Pancreas (tissue), 10 donors: ENCODE measurements around the gene ZBTB24. TPM values are rescaled to one million over a fixed set of nuclear protein-coding genes. Genes with fewer than 3 reads are reported as not detected.
A peak's percentile ranks its signal among the peaks of the same experiment; 100 is the strongest.

ENCODE experiments used
- ATAC-seq, 4 donors: fragments of 200-7000 bp; cut with Tn5 transposase; one replicate each; pipeline versions ENCODE4 v1.8.0 to v1.9.1; 2020; ENCODE audit warnings: mild to moderate bottlenecking in 4 of 4, moderate library complexity in 4 of 4
- DNase-seq, 6 donors: peaks; one replicate each; pipeline ENCODE4 v3.0.0-alpha.2; 2020
- FAIRE-seq: peaks from 2 replicates; lab custom pipeline; 2012; peaks lifted over from hg19 to GRCh38; lab: Jason Lieb, UNC
- H3K27ac ChIP-seq, 4 donors: fragments of 200-600 bp; sonication (generic); 1 replicate in 3 of 4; 2 replicates in 1 of 4; pipeline versions ENCODE4 v1.5.0 to v1.8.0; 2020
- H3K27me3 ChIP-seq, 4 donors: fragments of 200-600 bp; one replicate each; pipeline ENCODE4 v1.8.0; 2021
- H3K36me3 ChIP-seq, 3 donors: fragments of 200-600 bp; sonication (generic) in 1 of 3; one replicate each; pipeline versions ENCODE4 v1.5.0 to v1.8.0; 2020 to 2021
- H3K4me1 ChIP-seq, 3 donors: fragments of 200-600 bp; one replicate each; pipeline ENCODE4 v1.8.0; 2021
- H3K4me3 ChIP-seq, 4 donors: fragments of 200-600 bp; sonication (generic) in 2 of 4; one replicate each; pipeline versions ENCODE4 v1.5.0 to v1.8.0; 2020 to 2021
- H3K9me3 ChIP-seq, 4 donors: fragments of 200-600 bp; one replicate each; pipeline ENCODE4 v1.8.0; 2021
- WGBS, 2 donors: extraction: QIAGEN DNeasy Blood & Tissue Kit; methylation state at CpG; one replicate each; pipeline ENCODE4 v1.1.7; 2013; 5-methylcytosine and 5-hydroxymethylcytosine counted together
- intact Hi-C, 3 donors: fragments of 100-400 bp; cut with DNase I; formaldehyde crosslinking; loops; one replicate each; pipeline versions ENCODE4 v1.11.1 to v1.14.2; 2022
- polyA plus RNA-seq, 2 donors: library from polyadenylated mRNA; stranded (reverse); fragments of 200-250 nt; gene quantifications; one replicate each; pipeline ENCODE4 v1.2.3, GENCODE V29; 2013
- total RNA-seq, 6 donors: library from RNA; stranded (reverse); fragmentation: NEBNext Ultra II Directional in 4 of 6; extraction: Animal tissue kit (Norgen Biotek cat#: 25700) in 4 of 6; gene quantifications; one replicate each; pipeline versions ENCODE4 v1.2.1 to v1.2.4, GENCODE V29; 2021 to 2023
- TF ChIP-seq, protein P1 (sequence below), 4 donors: fragments of 200-600 bp; sonication (generic) in 3 of 4; IDR thresholded peaks; one replicate each; pipeline versions ENCODE4 v1.5.0 to v1.8.0; 2021; ENCODE audit warnings: antibody characterized with exemption in 4 of 4
- donor health status: healthy with polysubstance abuse.
- donor health status: DM: no; HTN: no; CAD: no; lungs with moderate emphysema.
- donor health status: DM: no; HTN: no; CAD: no.
- donor health status: control.
- donor health status: control.
- donor health status: Bipolar disorder and iron deficiency.
- donor health status: DM: yes; HTN: yes; CAD: no.
- donor health status: DM: no; HTN: no; CAD: no.
- donor health status: DM: no; HTN: no; CAD: no.
- donor health status: DM: yes; HTN: yes; CAD: no.

ZBTB24 gene
- total and polyA plus RNA-seq, 8 donors, result 2.2 to 4.3 (median 2.8) TPM

DNA sequence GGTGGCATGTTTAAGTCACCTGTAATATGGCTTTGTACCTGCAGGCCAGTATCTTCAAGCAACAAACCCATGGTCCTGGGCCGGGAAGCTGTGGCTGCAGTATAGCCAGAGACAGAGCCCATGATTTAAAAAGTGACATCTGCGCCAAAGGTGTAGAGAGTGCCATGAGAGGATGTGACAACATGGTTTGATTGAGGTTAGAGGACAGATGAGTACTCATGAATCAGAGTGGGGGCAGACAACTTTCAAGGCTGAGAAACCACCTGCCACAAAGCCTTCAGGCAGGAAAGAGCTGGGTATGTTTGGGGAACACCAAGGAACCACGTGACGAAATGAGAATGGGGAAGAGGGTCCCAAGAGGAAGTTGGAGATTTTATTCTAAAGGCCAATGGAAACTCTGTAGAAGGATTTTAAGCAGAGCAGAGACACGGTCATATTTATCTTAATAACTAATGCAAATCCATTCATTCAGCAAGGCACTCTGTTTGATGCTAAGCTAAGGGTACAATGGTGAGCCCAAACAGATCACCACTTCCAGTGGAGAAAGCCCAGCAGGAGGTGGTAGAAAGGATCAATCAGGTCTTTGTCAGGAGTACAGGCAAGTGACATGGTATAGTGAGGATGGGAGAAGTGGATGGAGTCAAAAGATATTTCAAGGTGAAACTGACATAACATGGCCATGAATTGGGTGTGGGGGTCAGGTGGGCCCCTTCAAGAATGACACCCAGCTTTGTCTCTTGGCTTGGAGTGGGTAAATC, 24.1 kb downstream of the ZBTB24 start:
- DNase-seq (no peak), ATAC-seq (no peak), FAIRE-seq (no peak)
- TF ChIP-seq, protein P1, sequence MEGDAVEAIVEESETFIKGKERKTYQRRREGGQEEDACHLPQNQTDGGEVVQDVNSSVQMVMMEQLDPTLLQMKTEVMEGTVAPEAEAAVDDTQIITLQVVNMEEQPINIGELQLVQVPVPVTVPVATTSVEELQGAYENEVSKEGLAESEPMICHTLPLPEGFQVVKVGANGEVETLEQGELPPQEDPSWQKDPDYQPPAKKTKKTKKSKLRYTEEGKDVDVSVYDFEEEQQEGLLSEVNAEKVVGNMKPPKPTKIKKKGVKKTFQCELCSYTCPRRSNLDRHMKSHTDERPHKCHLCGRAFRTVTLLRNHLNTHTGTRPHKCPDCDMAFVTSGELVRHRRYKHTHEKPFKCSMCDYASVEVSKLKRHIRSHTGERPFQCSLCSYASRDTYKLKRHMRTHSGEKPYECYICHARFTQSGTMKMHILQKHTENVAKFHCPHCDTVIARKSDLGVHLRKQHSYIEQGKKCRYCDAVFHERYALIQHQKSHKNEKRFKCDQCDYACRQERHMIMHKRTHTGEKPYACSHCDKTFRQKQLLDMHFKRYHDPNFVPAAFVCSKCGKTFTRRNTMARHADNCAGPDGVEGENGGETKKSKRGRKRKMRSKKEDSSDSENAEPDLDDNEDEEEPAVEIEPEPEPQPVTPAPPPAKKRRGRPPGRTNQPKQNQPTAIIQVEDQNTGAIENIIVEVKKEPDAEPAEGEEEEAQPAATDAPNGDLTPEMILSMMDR (IDR thresholded peaks at IDR 0.05), result no peak
- Histone ChIP-seq H3K36me3 (no peaks in the 10 kb centered on the region), H3K27me3 (no peaks in the 10 kb centered on the region), H3K9me3 (no peaks in the 10 kb centered on the region), H3K4me1 (peaks cover 0 to 3% (median 0%) of the 10 kb centered on the region in 3 donors), H3K27ac (no peak overlapping the region), H3K4me3 (no peak overlapping the region)
- WGBS, 2 donors, result 85 to 92% methylated on average over 5 of the region's 5 CpGs
- intact Hi-C loops, result no loop called here

DNA sequence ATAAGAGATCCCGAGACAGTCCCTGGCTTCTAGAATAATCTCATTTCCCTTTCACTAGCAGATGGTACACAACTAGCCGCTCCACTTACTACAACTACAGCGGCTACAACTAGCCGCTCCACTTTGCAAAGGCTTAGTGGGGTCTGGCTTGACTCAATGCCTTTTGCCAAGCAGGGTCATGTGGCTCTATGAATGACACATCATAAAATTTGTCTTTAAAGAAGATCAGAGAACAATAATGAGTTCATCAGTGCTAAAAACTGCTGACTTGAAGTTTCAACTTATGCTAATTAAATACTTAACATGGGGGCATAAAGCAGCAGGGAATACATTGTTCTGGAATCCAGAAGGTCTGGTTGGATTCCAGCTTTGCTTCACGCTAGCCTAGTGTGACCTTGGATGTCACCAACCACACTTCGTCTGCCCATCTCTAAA, 25.4 kb downstream of the ZBTB24 start:
- TF ChIP-seq, protein P1 (IDR thresholded peaks at IDR 0.05), result no peak
- ATAC-seq (no peak), FAIRE-seq (no peak), DNase-seq (no peak)
- Histone ChIP-seq H3K4me3 (no peak overlapping the region), H3K27ac (no peak overlapping the region), H3K36me3 (no peaks in the 10 kb centered on the region), H3K27me3 (no peaks in the 10 kb centered on the region), H3K4me1 (peaks cover 0 to 3% (median 0%) of the 10 kb centered on the region in 3 donors), H3K9me3 (no peaks in the 10 kb centered on the region)
- 68 to 73% methylated on average over 6 of the region's 6 CpGs for WGBS, 2 donors
- intact Hi-C loops, result no loop called here

DNA sequence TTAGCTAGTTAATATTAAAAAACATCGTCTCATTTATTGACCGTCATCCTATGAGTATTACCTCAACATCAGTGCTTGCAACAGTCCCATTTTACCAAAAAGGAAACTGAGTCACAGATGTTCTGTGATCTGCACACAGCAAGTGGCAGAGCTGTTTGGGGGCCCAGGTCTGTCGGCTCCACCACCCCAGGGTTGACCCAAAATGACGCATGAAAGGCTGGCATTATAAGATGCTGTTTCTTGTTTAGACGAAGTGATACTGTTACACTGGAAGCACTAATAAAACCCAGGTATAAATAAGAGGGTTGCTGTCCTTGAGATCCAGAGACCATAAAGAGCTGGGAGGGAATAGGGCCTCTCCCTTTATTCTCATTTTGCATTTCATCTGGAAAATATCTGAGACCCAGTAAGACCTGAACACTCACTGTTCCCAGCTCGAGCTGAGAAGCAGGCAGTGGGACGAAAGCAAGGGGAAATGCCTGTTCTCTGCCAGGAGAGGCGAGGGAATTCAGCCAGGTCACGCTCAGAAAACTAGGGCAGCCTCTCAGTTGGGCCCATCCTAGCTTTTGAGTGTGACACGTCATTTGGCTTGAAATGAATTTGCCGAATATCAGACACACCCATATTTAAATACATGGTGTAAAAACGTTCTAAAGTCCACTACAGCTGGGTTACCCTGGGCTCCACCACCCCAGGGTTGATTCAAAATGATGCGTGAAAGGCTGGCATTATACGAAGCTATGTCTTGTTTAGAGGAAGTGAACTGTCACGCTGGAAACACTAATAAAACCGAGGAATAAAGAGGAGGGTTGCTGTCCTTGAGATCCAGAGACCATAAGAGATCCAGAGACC, 26.1 kb downstream of the ZBTB24 start:
- no peak overlapping the region for H3K27ac ChIP-seq
- peaks cover 0 to 3% (median 0%) of the 10 kb centered on the region in 3 donors for H3K4me1 ChIP-seq
- TF ChIP-seq, protein P1 (IDR thresholded peaks at IDR 0.05), result no peak
- peak overlapping the region in 1 of 4 donors; percentile 73 for H3K4me3 ChIP-seq
- 69 to 73% methylated on average over 16 of the region's 16 CpGs for WGBS, 2 donors
- FAIRE-seq (no peak), DNase-seq (no peak), ATAC-seq (peak in 1 of 4 donors; percentile 1)
- no peaks in the 10 kb centered on the region for H3K36me3 ChIP-seq
- H3K9me3 ChIP-seq, result no peaks in the 10 kb centered on the region
- no peaks in the 10 kb centered on the region for H3K27me3 ChIP-seq
- intact Hi-C loops, result no loop called here

DNA sequence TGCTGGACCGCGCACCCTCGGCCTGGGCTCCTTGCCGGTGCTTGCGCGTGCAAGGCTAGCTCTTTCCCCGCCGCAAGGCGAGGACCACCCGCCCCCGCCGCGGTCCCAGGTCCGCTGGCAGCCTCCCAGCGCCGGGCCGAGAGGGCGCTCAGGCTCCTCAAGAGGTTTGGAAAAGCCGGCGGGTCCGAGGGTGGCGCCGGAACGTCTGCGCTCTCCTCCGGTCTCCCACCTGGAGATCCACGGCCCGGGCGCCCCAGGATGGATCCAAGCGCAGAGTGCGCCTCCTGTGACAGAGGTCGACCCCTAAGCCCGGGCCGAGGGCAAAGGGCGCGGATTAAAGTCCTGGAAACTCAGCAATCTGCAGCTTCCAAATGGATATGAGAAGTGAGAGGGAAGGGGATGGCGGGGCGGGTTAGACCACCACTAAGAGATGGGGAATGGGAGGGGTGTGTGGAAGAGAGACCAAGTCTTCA, 26.9 kb downstream of the ZBTB24 start:
- FAIRE-seq (no peak), DNase-seq (peak in 1 of 6 donors; percentile 83), ATAC-seq (peak in 2 of 4 donors; percentile 5 to 10)
- Histone ChIP-seq H3K27me3 (no peaks in the 10 kb centered on the region), H3K36me3 (no peaks in the 10 kb centered on the region), H3K4me1 (peaks cover 0 to 3% (median 0%) of the 10 kb centered on the region in 3 donors), H3K27ac (peak overlapping the region in 1 of 4 donors; percentile 62), H3K4me3 (peak overlapping the region; percentile 53 to 78 (median 73)), H3K9me3 (no peaks in the 10 kb centered on the region)
- WGBS, 2 donors, result 12 to 17% methylated on average over 30 to 38 of the region's 38 CpGs
- TF ChIP-seq, protein P1 (IDR thresholded peaks at IDR 0.05), result no peak
- intact Hi-C loops, result no loop called here
